ENCODE results near the gene UNK.
"Not testable (repeated sequence)": the region's sequence is repeated elsewhere in the genome, so short reads cannot be mapped to it uniquely, and the experiment has no call there.

The UNK gene

GRCh38 chr17:75854101-75854748, 69.6 kb downstream of the UNK start:
- TF ChIP-seq CTCF (IDR thresholded peaks at IDR 0.05; ENCODE audit: insufficient read depth, low read length, missing control alignments) = no peak
- peak overlapping the region; percentile 78 for H3K4me3 ChIP-seq (ENCODE audit: low read depth, low read length)
- POLR2A ChIA-PET = interaction anchor here (1.4 kb wide), 1 partner anchor 76 kb away, joined by 4 read pairs; no protein-coding TSS in a partner anchor
- no peak for DNase-seq (ENCODE audit: low read depth, low spot score)
- CTCF ChIA-PET = interaction anchor here (0.6 to 4.5 kb wide), 11 partner anchors 9 to 160 kb away, joined by 3 to 52 read pairs (median 5); partner anchors contain the start of genes GALK1, TRIM47, TRIM65 and UNC13D

GRCh38 chr17:75854881-75855309, 70.3 kb downstream of the UNK start:
- ChIA-PET CTCF (interaction anchor here (0.6 to 4.5 kb wide), 19 partner anchors 8 to 159 kb away, joined by 3 to 52 read pairs (median 4); partner anchors contain the start of genes GALK1, TRIM47, TRIM65 and UNC13D), POLR2A (interaction anchor here (0.6 to 2.0 kb wide), 10 partner anchors 10 to 722 kb away, joined by 3 to 9 read pairs (median 4); partner anchors contain the start of gene TRIM65)
- DNase-seq (ENCODE audit: low read depth, low spot score) = no peak

GRCh38 chr17:75855310-75856061, 70.9 kb downstream of the UNK start, which contains the start of gene WBP2:
TSS of gene WBP2 (minus strand) at chr17:75855335. CDS start at chr17:75855297, 38 bp downstream.
- peak within 1 kb of the TSS; percentile 97 for H3K4me3 ChIP-seq (ENCODE audit: low read depth, low read length)
- ChIA-PET CTCF (interaction anchor here (0.6 to 4.5 kb wide), 19 partner anchors 8 to 254 kb away, joined by 3 to 52 read pairs (median 4); partner anchors contain the start of genes TRIM47, TRIM65, UNC13D and UNK), POLR2A (interaction anchor here (0.6 to 2.0 kb wide), 10 partner anchors 9 to 722 kb away, joined by 3 to 9 read pairs (median 4); partner anchors contain the start of gene TRIM65)
- peak; percentile 99 for DNase-seq (ENCODE audit: low read depth, low spot score)
- TF ChIP-seq CTCF (IDR thresholded peaks at IDR 0.05; ENCODE audit: insufficient read depth, low read length, missing control alignments) = peak; percentile 57

More at GRCh38 chr17:75854881-75855309, 70.3 kb downstream of the UNK start:
- no peak for TF ChIP-seq CTCF (IDR thresholded peaks at IDR 0.05; ENCODE audit: insufficient read depth, low read length, missing control alignments)
- H3K4me3 ChIP-seq (ENCODE audit: low read depth, low read length) = peak overlapping the region; percentile 78

- no peak for TF ChIP-seq CTCF (IDR thresholded peaks at IDR 0.05; ENCODE audit: insufficient read depth, low read length, missing control alignments)
- POLR2A ChIA-PET = interaction anchor here (0.8 to 2.0 kb wide), 3 partner anchors 8 to 79 kb away, joined by 3 to 9 read pairs (median 3); no protein-coding TSS in a partner anchor
- no peak for DNase-seq (ENCODE audit: low read depth, low spot score)
- CTCF ChIA-PET = interaction anchor here (0.8 to 4.5 kb wide), 16 partner anchors 9 to 255 kb away, joined by 3 to 52 read pairs (median 4); partner anchors contain the start of genes TRIM47, TRIM65, UNC13D and UNK
- H3K4me3 ChIP-seq (ENCODE audit: low read depth, low read length) = peak overlapping the region; percentile 97
Observed at GRCh38 chr17:75856062-75856756, 71.6 kb downstream of the UNK start.

GRCh38 chr17:75859358-75859757, 74.8 kb downstream of the UNK start:
- H3K4me3 ChIP-seq (ENCODE audit: low read depth, low read length); DNase-seq (ENCODE audit: low read depth, low spot score); POLR2A ChIA-PET: not testable (repeated sequence)
- CTCF ChIA-PET = interaction anchor here (1.1 to 4.4 kb wide), 3 partner anchors 11 to 19 kb away, joined by 3 to 21 read pairs (median 4); partner anchors contain the start of gene TRIM47

- TF ChIP-seq CTCF (IDR thresholded peaks at IDR 0.05; ENCODE audit: insufficient read depth, low read length, missing control alignments) = no peak
- H3K4me3 ChIP-seq (ENCODE audit: low read depth, low read length) = no peak overlapping the region
- ChIA-PET CTCF (interaction anchor here (0.7 to 4.4 kb wide), 10 partner anchors 11 to 108 kb away, joined by 3 to 21 read pairs (median 6); partner anchors contain the start of genes MRPL38 and TRIM47), POLR2A (interaction anchor here (1.0 kb wide), 1 partner anchor 82 kb away, joined by 4 read pairs; a partner anchor contains a TSS)
- no peak for DNase-seq (ENCODE audit: low read depth, low spot score)
Observed at GRCh38 chr17:75861927-75862317, 77.3 kb downstream of the UNK start.
